Neural progenitor cell (in vitro differentiated cells): ENCODE results near the gene MYMK. TPM values are rescaled to one million over a fixed set of nuclear protein-coding genes. Genes with fewer than 3 reads are reported as not detected.

Experiments
- DNase-seq: peaks from one replicate; pipeline ENCODE4 v3.0.0-alpha.2; 2016; ENCODE audit warnings: low spot score
- H2AFZ ChIP-seq: fragments of 200-600 bp; sonication (generic); replicated peaks from 2 replicates; pipeline ENCODE4 v1.6.1; 2016; ENCODE audit warnings: antibody characterized with exemption
- H3F3A ChIP-seq: fragments of 200-600 bp; sonication (generic); 2 replicates; pipeline ENCODE4 v1.6.1; 2016; ENCODE audit warnings: antibody characterized with exemption, low read depth
- H3K27ac ChIP-seq: fragments of 200-600 bp; sonication (generic); 2 replicates; pipeline ENCODE4 v1.5.1; 2016; ENCODE audit warnings: mild to moderate bottlenecking
- H3K27me3 ChIP-seq: fragments of 200-600 bp; sonication (generic); 2 replicates; pipeline ENCODE4 v1.6.1; 2016; ENCODE audit warnings: mild to moderate bottlenecking, moderate library complexity
- H3K36me3 ChIP-seq: fragments of 200-600 bp; sonication (generic); 2 replicates; pipeline ENCODE4 v1.5.1; 2016
- H3K4me1 ChIP-seq: fragments of 200-600 bp; sonication (generic); 2 replicates; pipeline ENCODE4 v1.6.1; 2016; ENCODE audit warnings: mixed run types
- H3K4me2 ChIP-seq: fragments of 200-600 bp; sonication (generic); 2 replicates; pipeline ENCODE4 v1.6.1; 2016
- H3K4me3 ChIP-seq: fragments of 200-600 bp; sonication (generic); 2 replicates; pipeline ENCODE4 v1.5.1; 2016
- H3K79me2 ChIP-seq: fragments of 200-600 bp; sonication (generic); 2 replicates; pipeline ENCODE4 v1.6.1; 2016; ENCODE audit warnings: low read depth
- H3K9ac ChIP-seq: fragments of 200-600 bp; sonication (generic); 2 replicates; pipeline ENCODE4 v1.6.1; 2016
- H3K9me3 ChIP-seq: fragments of 200-600 bp; sonication (generic); 2 replicates; pipeline ENCODE4 v1.5.1; 2016; ENCODE audit warnings: low read depth
- H4K20me1 ChIP-seq: fragments of 200-600 bp; sonication (generic); 2 replicates; pipeline ENCODE4 v1.6.1; 2016; ENCODE audit warnings: low read depth
- H3K27ac Mint-ChIP-seq: 3 replicates; pipeline ENCODE4 v1.8.0; 2021; ENCODE audit warnings: mixed read lengths
- H3K27me3 Mint-ChIP-seq: 2 replicates; pipeline ENCODE4 v1.8.0; 2022; ENCODE audit warnings: low read depth, mild to moderate bottlenecking, inconsistent platforms, moderate library complexity, mixed read lengths; ENCODE audit not compliant: insufficient read depth
- H3K36me3 Mint-ChIP-seq: 3 replicates; pipeline ENCODE4 v1.8.0; 2021; ENCODE audit warnings: mixed read lengths
- H3K4me1 Mint-ChIP-seq: 3 replicates; pipeline ENCODE4 v1.8.0; 2021; ENCODE audit warnings: mixed read lengths
- H3K4me3 Mint-ChIP-seq: 3 replicates; pipeline ENCODE4 v1.8.0; 2021; ENCODE audit warnings: mild to moderate bottlenecking, moderate library complexity, mixed read lengths
- H3K9me3 Mint-ChIP-seq: 3 replicates; pipeline ENCODE4 v1.8.0; 2020; ENCODE audit warnings: mixed read lengths
- CTCF ChIP-seq: fragments of 200-600 bp; sonication (generic); IDR thresholded peaks from 2 replicates; pipeline ENCODE4 v1.5.1; 2017; ENCODE audit warnings: antibody characterized with exemption, mild to moderate bottlenecking
- EZH2 ChIP-seq: fragments of 200-600 bp; sonication (generic); IDR thresholded peaks from 2 replicates; pipeline ENCODE4 v1.6.1; 2017; ENCODE audit warnings: antibody characterized with exemption, mild to moderate bottlenecking, moderate library complexity
- EZH2phosphoT487 ChIP-seq: fragments of 200-600 bp; sonication (generic); IDR thresholded peaks from 2 replicates; pipeline ENCODE4 v1.6.1; 2017; ENCODE audit warnings: antibody characterized with exemption
- total RNA-seq: library from RNA; depleted of rRNA; stranded (reverse); fragments of >200 nt; gene quantifications from 2 replicates; pipeline ENCODE4 v1.2.3, GENCODE V29; 2015; ENCODE audit warnings: low replicate concordance

MYMK gene
- total RNA-seq, 1 donor from 2014 or later = not detected

- H4K20me1 ChIP-seq = no peaks in the 10 kb centered on the region
- H3K4me3 Mint-ChIP-seq = no peak overlapping the region
- no peaks in the 10 kb centered on the region for H3K9me3 Mint-ChIP-seq
- H3K4me1 Mint-ChIP-seq = peaks cover 51% of the 10 kb centered on the region
- H3K4me2 ChIP-seq = no peak overlapping the region
- H3K9ac ChIP-seq = no peak overlapping the region
- peaks cover 10% of the 10 kb centered on the region for H3K27me3 Mint-ChIP-seq
- H3K36me3 Mint-ChIP-seq = no peaks in the 10 kb centered on the region
- TF ChIP-seq EZH2phosphoT487 = no peak
- no peak for TF ChIP-seq EZH2
- TF ChIP-seq CTCF = no peak
- no peak overlapping the region for H3K4me3 ChIP-seq
- H3K27ac Mint-ChIP-seq = peak overlapping the region; percentile 44
- H3K27me3 ChIP-seq = peaks cover 18% of the 10 kb centered on the region
- peaks cover 6% of the 10 kb centered on the region for H3F3A ChIP-seq
- H3K79me2 ChIP-seq = no peaks in the 10 kb centered on the region
- DNase-seq = no peak
- H3K9me3 ChIP-seq = no peaks in the 10 kb centered on the region
- no peak overlapping the region for H2AFZ ChIP-seq
- H3K4me1 ChIP-seq = peaks cover 43% of the 10 kb centered on the region
- no peaks in the 10 kb centered on the region for H3K36me3 ChIP-seq
- H3K27ac ChIP-seq = no peak overlapping the region
These were observed 5.1 kb upstream of the MYMK start for GRCh38 chr9:133529874-133530273.

- H3K27ac Mint-ChIP-seq = peak overlapping the region; percentile 44
- no peaks in the 10 kb centered on the region for H3K9me3 Mint-ChIP-seq
- TF ChIP-seq EZH2phosphoT487 (no peak), CTCF (no peak), EZH2 (no peak)
- peaks cover 10% of the 10 kb centered on the region for H3K27me3 Mint-ChIP-seq
- Histone ChIP-seq H3K9me3 (no peaks in the 10 kb centered on the region), H2AFZ (no peak overlapping the region), H3K9ac (no peak overlapping the region), H3K79me2 (no peaks in the 10 kb centered on the region), H3K4me3 (no peak overlapping the region), H3K27ac (no peak overlapping the region), H3F3A (peaks cover 6% of the 10 kb centered on the region), H3K4me1 (peaks cover 38% of the 10 kb centered on the region), H3K27me3 (peaks cover 14% of the 10 kb centered on the region), H3K4me2 (no peak overlapping the region), H3K36me3 (no peaks in the 10 kb centered on the region), H4K20me1 (no peaks in the 10 kb centered on the region)
- peaks cover 51% of the 10 kb centered on the region for H3K4me1 Mint-ChIP-seq
- H3K4me3 Mint-ChIP-seq = no peak overlapping the region
- no peak for DNase-seq
- H3K36me3 Mint-ChIP-seq = no peaks in the 10 kb centered on the region
These were observed 4.7 kb upstream of the MYMK start for GRCh38 chr9:133529457-133529856.

- TF ChIP-seq CTCF (no peak), EZH2phosphoT487 (no peak), EZH2 (no peak)
These were observed 4.1 kb upstream of the MYMK start for GRCh38 chr9:133528876-133529241.

More at GRCh38 chr9:133528876-133529241, 4.1 kb upstream of the MYMK start:
- no peaks in the 10 kb centered on the region for H3K9me3 Mint-ChIP-seq
- H3K36me3 Mint-ChIP-seq = no peaks in the 10 kb centered on the region
- Histone ChIP-seq H3K4me1 (peaks cover 32% of the 10 kb centered on the region), H3K27me3 (peaks cover 8% of the 10 kb centered on the region), H3K4me3 (no peak overlapping the region), H3K9ac (no peak overlapping the region), H3K36me3 (no peaks in the 10 kb centered on the region), H3K79me2 (no peaks in the 10 kb centered on the region), H3K27ac (no peak overlapping the region), H4K20me1 (no peaks in the 10 kb centered on the region), H3K9me3 (no peaks in the 10 kb centered on the region), H3K4me2 (no peak overlapping the region), H3F3A (peaks cover 6% of the 10 kb centered on the region), H2AFZ (no peak overlapping the region)
- no peak for DNase-seq
- H3K4me1 Mint-ChIP-seq = peaks cover 49% of the 10 kb centered on the region
- H3K27me3 Mint-ChIP-seq = peaks cover 8% of the 10 kb centered on the region
- no peak overlapping the region for H3K27ac Mint-ChIP-seq
- no peak overlapping the region for H3K4me3 Mint-ChIP-seq
